Putamen (tissue), 1 donor: ENCODE results near the gene TNRC6B.
"Not testable (repeated sequence)": the region's sequence is repeated elsewhere in the genome, so short reads cannot be mapped to it uniquely, and the experiment has no call there.

ENCODE experiments used
- DNase-seq: peaks from one replicate; pipeline ENCODE4 v3.0.0-alpha.2; 2016; ENCODE audit warnings: low spot score

TNRC6B gene

GRCh38 chr22:40289991-40290459, 112.3 kb downstream of the TNRC6B start:
- no peak for DNase-seq

DNA sequence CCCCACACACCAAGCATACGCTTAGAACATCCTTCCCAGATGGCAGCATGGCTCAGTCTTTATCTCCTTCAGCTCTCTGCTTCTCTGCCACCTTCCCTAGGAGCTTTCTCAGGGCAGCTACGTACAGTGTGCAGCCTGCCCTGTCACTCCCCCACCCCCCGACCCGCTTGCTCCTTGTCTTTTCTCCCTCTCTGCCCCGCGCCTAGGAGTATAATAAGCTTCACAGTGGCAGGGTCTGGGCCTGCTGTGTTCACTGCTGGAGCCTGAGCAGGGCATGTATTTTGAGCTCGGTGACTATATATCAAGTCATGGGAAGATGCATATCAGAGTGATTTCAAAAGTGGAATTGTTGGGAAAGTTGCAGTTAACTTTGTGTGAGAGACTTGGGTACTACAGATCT, 112.8 kb downstream of the TNRC6B start:
- DNase-seq, result no peak

DNA sequence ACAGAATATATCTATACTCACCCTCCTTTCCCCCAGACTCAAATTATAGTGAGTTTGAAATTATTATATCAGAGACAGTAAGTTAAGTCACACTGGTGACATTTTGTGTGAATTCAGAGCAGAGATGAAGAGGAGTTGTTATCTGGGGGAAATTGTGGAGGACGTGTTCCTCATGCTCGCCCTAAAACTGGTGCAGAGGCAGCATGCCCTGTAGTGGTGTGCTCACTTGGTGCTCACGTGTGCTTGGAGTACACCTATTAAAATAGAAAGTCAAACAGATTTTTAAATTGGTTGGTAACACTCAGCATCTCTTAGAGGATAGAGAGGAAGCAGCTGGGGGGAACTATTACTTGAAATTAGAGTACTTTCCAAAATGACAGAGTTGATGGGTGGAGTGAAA, 117.0 kb downstream of the TNRC6B start:
- peak; percentile 32 for DNase-seq

- no peak for DNase-seq
These were observed 122.6 kb downstream of the TNRC6B start for GRCh38 chr22:40300316-40300715.

GRCh38 chr22:40300884-40301672, 123.4 kb downstream of the TNRC6B start:
- DNase-seq, result no peak

- DNase-seq, result no peak
These were observed 124.4 kb downstream of the TNRC6B start for GRCh38 chr22:40302149-40302548.

GRCh38 chr22:40305625-40306024, 127.9 kb downstream of the TNRC6B start:
- DNase-seq, result no peak

- no peak for DNase-seq
These were observed 131.4 kb downstream of the TNRC6B start for GRCh38 chr22:40308999-40309573.

- DNase-seq, result no peak
These were observed 131.9 kb downstream of the TNRC6B start for GRCh38 chr22:40309631-40310030.

- no peak for DNase-seq
These were observed 132.5 kb downstream of the TNRC6B start for GRCh38 chr22:40310081-40310767.

DNA sequence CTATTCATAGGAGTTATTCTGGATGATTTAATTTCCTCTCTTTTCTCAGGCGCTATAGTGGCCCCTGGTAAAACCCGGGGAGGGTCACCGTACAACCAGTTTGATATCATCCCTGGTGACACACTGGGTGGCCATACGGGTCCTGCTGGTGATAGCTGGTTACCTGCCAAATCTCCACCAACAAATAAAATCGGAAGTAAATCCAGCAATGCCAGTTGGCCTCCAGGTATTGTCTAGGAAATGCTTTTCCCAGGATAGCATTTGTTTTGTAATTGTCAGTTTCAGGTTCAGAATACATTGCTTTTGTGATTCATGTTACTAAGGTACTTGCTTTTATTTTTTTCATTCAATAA, 133.0 kb downstream of the TNRC6B start:
- DNase-seq, result no peak

DNA sequence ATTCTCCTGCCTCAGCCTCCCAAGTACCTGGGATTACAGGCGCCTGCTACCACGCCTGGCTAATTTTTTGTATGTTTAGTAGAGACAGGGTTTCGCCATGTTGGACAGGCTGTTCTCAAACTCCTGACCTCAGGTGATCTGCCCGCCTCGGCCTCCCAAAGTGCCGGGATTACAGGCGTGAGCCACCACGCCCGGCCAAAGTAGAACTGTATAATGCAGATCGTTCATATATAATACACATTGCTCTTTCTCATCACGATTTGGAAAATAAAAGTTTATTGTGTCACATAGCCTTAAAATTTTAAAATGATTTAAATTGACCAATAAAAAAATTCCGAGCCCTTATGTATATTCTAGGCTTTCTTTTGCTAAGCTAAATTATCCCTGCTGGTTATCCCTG, 133.9 kb downstream of the TNRC6B start:
- not testable (repeated sequence) for DNase-seq

DNA sequence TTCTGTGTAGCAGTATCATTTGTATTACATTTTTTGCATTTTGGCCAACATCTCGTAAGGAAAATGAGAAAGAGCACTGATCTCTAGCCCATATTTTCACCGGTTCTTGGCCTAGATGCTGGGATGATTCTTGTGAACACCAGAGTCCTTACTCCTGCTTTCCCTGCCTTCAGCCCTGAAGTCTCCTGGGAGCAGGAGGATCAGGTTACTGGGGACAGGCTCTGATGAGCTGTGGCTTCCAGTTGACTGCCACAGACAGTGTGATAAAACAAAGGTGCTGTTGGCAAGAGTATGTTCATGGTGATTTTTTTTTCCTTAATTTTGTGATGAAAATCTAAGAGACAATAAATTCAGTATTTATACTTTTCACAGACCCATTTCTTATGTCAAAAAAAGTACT, 134.3 kb downstream of the TNRC6B start:
- DNase-seq, result no peak

DNA sequence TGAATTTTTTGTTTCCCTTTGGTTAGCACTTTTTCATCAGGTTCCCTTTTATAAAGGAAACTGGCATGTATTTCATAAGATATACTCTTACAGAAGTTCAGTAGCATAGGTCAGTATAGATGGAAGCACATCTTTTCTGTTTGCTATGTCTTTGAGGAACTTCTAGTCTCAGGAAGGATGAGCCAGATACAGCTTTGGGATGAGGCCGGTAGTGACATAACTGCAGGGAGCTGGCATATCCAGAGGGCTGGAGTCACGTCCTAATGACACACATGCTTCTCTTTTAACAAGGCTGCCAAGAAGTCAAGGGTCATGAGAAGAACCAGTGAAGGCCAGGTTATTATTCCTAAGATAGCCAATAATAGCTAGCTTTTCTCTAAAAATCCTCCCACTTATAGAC, 135.3 kb downstream of the TNRC6B start:
- DNase-seq, result no peak

DNA sequence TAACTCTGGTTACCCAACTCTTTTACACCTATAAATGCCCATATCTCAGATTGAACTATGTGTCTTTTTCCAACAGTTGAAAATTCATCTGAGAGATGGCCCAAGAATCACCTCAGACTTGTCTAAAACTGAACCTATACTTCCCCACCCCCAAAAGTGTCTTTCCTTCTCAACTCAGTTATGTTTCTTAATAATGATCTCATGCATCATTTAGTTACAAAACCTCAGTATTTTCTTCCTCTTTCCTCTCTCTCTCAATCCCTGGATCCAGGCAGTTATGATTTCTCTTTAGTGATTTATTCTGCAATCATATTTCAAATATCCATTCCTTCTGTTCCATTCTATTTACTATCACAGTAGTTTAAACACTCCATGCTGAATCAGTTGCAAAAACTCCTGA, 136.3 kb downstream of the TNRC6B start:
- no peak for DNase-seq

DNA sequence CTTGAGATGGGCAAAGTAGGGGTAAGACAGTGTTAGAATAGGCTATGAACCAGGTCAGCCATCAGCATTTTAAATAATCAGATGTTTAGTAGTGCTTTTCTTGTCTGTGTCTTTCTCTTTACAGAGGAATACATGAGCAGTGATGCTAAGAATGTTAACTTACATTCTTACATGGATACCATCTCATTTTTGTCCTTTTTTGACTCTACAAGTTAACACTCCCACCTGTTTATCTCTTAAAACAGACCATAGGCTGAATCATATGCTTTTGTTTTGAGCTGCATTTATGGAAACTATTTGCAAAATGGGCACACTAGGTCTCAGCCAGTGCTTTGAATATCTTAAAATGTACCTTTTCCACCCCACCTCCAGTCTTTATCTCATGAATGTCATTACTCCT, 143.0 kb downstream of the TNRC6B start:
- DNase-seq, result no peak

DNA sequence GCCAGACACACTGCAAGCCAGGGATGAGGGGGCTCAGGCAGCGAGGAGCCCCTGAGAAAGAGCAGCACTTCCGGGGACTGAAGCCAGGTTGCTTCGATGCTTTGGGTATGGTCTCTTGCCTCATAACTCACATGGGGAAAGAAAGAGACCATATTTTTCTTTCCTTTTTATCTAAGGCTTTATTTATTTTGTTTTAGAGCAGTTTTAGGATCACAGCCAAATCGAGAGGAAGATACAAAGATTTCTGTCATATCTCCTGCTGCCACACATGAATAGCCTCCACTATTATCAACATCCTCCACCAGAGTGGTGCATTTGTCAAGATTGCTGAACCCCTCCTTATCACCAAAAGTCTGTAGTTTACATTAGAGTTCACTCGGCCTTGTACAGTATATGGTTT, 144.3 kb downstream of the TNRC6B start:
- DNase-seq, result no peak

DNA sequence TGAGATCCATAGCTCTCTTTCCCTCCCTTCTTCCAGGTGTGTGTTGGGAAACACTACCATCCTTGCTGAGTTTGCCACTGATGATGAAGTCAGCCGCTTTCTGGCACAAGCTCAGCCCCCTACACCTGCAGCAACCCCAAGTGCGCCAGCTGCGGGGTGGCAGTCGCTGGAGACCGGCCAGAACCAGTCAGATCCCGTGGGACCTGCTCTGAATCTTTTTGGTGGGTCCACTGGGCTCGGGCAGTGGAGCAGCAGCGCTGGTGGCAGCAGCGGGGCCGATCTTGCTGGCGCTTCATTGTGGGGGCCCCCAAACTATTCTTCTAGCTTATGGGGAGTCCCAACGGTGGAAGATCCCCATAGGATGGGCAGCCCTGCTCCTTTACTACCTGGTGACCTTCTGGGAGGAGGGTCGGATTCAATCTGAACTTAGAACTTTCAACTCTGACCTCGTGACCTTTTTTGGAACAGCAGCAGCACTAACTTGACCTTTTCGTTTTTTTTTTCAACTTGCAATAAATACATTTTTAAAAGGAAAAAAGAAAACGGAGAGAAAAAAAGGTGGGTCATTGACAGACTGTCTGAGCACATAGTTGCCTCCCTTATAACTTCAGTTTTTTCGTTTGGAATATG, 145.2 kb downstream of the TNRC6B start:
- DNase-seq, result no peak

GRCh38 chr22:40323681-40324171, 146.0 kb downstream of the TNRC6B start:
- DNase-seq, result no peak

GRCh38 chr22:40324468-40325305, 147.0 kb downstream of the TNRC6B start:
- DNase-seq, result no peak

GRCh38 chr22:40325315-40325714, 147.6 kb downstream of the TNRC6B start:
- DNase-seq, result no peak
